ENCODE data around the gene S100A8.

DNA sequence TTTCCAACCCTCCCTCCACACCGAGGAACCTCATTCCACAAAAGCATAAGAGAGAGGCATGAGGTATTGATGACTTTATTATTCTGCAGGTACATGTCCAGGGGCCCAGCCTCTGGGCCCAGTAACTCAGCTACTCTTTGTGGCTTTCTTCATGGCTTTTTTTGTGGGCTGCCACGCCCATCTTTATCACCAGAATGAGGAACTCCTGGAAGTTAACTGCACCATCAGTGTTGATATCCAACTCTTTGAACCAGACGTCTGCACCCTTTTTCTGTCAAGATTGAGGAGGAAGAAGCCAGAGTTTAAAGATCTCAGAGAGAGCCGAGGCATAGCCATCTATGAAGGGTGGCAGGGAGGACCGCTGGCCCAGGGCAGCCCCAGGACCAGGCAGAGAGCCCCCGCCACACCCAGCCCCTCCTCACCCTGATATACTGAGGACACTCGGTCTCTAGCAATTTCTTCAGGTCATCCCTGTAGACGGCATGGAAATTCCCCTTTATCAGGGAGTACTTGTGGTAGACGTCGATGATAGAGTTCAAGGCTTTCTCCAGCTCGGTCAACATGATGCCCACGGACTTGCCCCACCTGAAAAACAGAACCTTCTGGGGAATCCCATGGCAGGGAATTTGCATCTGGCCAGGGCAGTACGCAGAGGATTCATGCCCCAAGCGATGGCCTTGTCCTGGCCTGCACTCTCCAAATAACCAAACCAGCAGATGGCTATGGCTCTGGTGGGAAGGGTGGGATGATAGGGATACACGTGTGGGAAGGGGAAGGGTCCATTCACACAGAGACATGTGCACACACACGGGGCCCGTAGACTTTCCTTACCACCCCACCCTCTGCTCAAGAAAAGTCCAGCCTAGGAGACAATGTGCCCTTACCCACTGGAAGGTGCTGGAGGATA lies 647 bp downstream of the S100A8 start:
- no peak for TF ChIP-seq EZH2 (IDR thresholded peaks at IDR 0.05)
- no peak for TF ChIP-seq POLR2AphosphoS5 (IDR thresholded peaks at IDR 0.05; ENCODE audit: borderline replicate concordance, low read depth, low read length)
